ENCODE measurements around the gene ALG9. TPM values are rescaled to one million over a fixed set of nuclear protein-coding genes. Genes with fewer than 3 reads are reported as not detected.

Gene ALG9
- total RNA-seq, 1 experiment from 2014 or later = 23.7 TPM

DNA sequence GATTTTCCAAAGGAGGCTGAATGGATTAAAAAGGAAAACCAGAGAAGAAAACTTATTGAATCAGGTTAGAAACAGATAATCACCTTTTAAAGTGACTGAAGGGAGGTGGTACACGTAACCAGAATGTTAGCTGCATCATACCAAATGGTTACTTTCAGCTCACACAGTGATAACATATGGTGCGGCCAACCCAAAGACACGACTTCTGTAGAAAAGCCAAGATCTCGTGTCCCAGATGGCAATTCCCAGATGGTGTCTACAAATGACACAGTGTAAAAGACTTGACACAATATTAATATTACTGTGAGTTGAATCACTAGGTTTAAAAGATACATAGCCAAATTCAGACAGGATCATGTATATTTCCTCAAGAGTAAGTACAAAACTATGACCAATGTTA is 110.3 kb downstream of the ALG9 start:
- TF ChIP-seq, protein P1, sequence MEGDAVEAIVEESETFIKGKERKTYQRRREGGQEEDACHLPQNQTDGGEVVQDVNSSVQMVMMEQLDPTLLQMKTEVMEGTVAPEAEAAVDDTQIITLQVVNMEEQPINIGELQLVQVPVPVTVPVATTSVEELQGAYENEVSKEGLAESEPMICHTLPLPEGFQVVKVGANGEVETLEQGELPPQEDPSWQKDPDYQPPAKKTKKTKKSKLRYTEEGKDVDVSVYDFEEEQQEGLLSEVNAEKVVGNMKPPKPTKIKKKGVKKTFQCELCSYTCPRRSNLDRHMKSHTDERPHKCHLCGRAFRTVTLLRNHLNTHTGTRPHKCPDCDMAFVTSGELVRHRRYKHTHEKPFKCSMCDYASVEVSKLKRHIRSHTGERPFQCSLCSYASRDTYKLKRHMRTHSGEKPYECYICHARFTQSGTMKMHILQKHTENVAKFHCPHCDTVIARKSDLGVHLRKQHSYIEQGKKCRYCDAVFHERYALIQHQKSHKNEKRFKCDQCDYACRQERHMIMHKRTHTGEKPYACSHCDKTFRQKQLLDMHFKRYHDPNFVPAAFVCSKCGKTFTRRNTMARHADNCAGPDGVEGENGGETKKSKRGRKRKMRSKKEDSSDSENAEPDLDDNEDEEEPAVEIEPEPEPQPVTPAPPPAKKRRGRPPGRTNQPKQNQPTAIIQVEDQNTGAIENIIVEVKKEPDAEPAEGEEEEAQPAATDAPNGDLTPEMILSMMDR (IDR thresholded peaks at IDR 0.05 in 2 of 3, conservative IDR thresholded peaks at IDR 0.05 in 1 of 3; ENCODE audit: borderline replicate concordance in 1 of 3, insufficient read depth in 1 of 3, low read depth in 2 of 3, low read length in 2 of 3) = no peak
- no peak for TF ChIP-seq ELF1 (IDR thresholded peaks at IDR 0.05; ENCODE audit: borderline replicate concordance, low read depth)
- TF ChIP-seq, protein P2, sequence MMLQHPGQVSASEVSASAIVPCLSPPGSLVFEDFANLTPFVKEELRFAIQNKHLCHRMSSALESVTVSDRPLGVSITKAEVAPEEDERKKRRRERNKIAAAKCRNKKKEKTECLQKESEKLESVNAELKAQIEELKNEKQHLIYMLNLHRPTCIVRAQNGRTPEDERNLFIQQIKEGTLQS (IDR thresholded peaks at IDR 0.05) = no peak
- no peak for TF ChIP-seq SIN3A (IDR thresholded peaks at IDR 0.05; ENCODE audit: low read depth)
- no peak for TF ChIP-seq SP1 (IDR thresholded peaks at IDR 0.05; ENCODE audit: low read depth)
- TF ChIP-seq EZH2 (IDR thresholded peaks at IDR 0.05) = no peak
- no peak for TF ChIP-seq EZH2phosphoT487 (IDR thresholded peaks at IDR 0.05; ENCODE audit: borderline replicate concordance)
- Histone ChIP-seq H3K4me1 (ENCODE audit: control insufficient read depth in 1 of 2, insufficient read depth in 2 of 2, low read length in 2 of 2) (peaks cover 0 to 7% of the 10 kb centered on the region in 2 experiments; a peak in 1 of 4 replicates), H3K9me3 (ENCODE audit: control insufficient read depth in 1 of 2, insufficient read depth in 1 of 2, low read depth in 1 of 2, low read length in 2 of 2) (no peaks in the 10 kb centered on the region), H4K20me1 (ENCODE audit: insufficient read depth) (no peaks in the 10 kb centered on the region), H3K27ac (ENCODE audit: low read depth, low read length) (no peak overlapping the region), H3K79me2 (ENCODE audit: insufficient read depth, low read length) (peaks cover 14% of the 10 kb centered on the region), H3K9ac (ENCODE audit: low read length) (no peak overlapping the region), H3K4me3 (replicated peaks in 1 of 2; ENCODE audit: low read depth in 1 of 2, low read length in 2 of 2) (no peak overlapping the region), H2AFZ (ENCODE audit: low read depth, low read length, poor library complexity, severe bottlenecking) (no peak overlapping the region), H3K27me3 (ENCODE audit: insufficient read depth, low read length) (no peaks in the 10 kb centered on the region), H3K4me2 (ENCODE audit: low read length) (no peak overlapping the region), H3K9me2 (ENCODE audit: insufficient read depth) (no peaks in the 10 kb centered on the region), H3K36me3 (ENCODE audit: control insufficient read depth in 1 of 2, insufficient read depth in 2 of 2, low read length in 2 of 2) (peaks cover 39 to 40% of the 10 kb centered on the region in 2 experiments; a peak in 3 of 4 replicates)
- ATAC-seq (no peak), DNase-seq (ENCODE audit: low read depth, low spot score) (no peak)
- RAD21 ChIA-PET (ENCODE audit: low non-redundant PET in 1 of 2, low total read pairs in 2 of 2, uncharacterized antibody in 2 of 2, unreplicated experiment in 2 of 2) = no interaction called here
- intact Hi-C loops (cut with micrococcal nuclease) = no loop called here
- no TSS peak for BruUV-seq (replicated peaks)
- POLR2A ChIA-PET = interaction anchor here (0.6 kb wide), 1 partner anchor 1427 kb away, joined by 3 read pairs; no protein-coding TSS in a partner anchor
- CTCF ChIA-PET = no interaction called here

All from HCT116 (cell line).